ENCODE results near the gene CALML6.

- TF ChIP-seq, protein P1, sequence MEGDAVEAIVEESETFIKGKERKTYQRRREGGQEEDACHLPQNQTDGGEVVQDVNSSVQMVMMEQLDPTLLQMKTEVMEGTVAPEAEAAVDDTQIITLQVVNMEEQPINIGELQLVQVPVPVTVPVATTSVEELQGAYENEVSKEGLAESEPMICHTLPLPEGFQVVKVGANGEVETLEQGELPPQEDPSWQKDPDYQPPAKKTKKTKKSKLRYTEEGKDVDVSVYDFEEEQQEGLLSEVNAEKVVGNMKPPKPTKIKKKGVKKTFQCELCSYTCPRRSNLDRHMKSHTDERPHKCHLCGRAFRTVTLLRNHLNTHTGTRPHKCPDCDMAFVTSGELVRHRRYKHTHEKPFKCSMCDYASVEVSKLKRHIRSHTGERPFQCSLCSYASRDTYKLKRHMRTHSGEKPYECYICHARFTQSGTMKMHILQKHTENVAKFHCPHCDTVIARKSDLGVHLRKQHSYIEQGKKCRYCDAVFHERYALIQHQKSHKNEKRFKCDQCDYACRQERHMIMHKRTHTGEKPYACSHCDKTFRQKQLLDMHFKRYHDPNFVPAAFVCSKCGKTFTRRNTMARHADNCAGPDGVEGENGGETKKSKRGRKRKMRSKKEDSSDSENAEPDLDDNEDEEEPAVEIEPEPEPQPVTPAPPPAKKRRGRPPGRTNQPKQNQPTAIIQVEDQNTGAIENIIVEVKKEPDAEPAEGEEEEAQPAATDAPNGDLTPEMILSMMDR (conservative IDR thresholded peaks at IDR 0.05): no peak
- no peak for TF ChIP-seq ZFX (IDR thresholded peaks at IDR 0.05)
Measured at GRCh38 chr1:1881727-1882126, 33.3 kb upstream of the CALML6 start.
